Osteoblast (primary cell): ENCODE data around the gene SPATA21. TPM values are rescaled to one million over a fixed set of nuclear protein-coding genes. Genes with fewer than 3 reads are reported as not detected.
"Not testable (repeated sequence)": the region's sequence is repeated elsewhere in the genome, so short reads cannot be mapped to it uniquely, and the experiment has no call there.

Experiments
- DNase-seq: peaks from one replicate; pipeline ENCODE4 v3.0.0; 2011; ENCODE audit warnings: low spot score, mixed read lengths; ENCODE audit not compliant: insufficient read length; ENCODE audit errors: missing footprints
- H2AFZ ChIP-seq: 2 replicates; pipeline ENCODE4 v1.6.0; 2011; ENCODE audit warnings: mild to moderate bottlenecking, low read length
- H3K27ac ChIP-seq: 2 replicates; pipeline ENCODE4 v1.5.1; 2011; ENCODE audit warnings: mild to moderate bottlenecking, low read depth, low read length, moderate library complexity
- H3K27me3 ChIP-seq: 2 replicates; pipeline ENCODE4 v1.6.0; 2012; ENCODE audit warnings: mild to moderate bottlenecking, control low read depth, inconsistent platforms, low read length, moderate library complexity; ENCODE audit not compliant: insufficient read depth
- H3K36me3 ChIP-seq: 2 replicates; pipeline ENCODE4 v1.5.1; 2011; ENCODE audit warnings: mild to moderate bottlenecking, low read length, control low read depth, moderate library complexity; ENCODE audit not compliant: insufficient read depth
- H3K4me1 ChIP-seq: 2 replicates; pipeline ENCODE4 v1.5.1; 2011; ENCODE audit warnings: mild to moderate bottlenecking, low read length, control low read depth, moderate library complexity; ENCODE audit not compliant: insufficient read depth
- H3K4me2 ChIP-seq: 2 replicates; pipeline ENCODE4 v1.6.0; 2011; ENCODE audit warnings: mild to moderate bottlenecking, low read length; ENCODE audit not compliant: insufficient read depth
- H3K4me3 ChIP-seq: fragments of 200-600 bp; sonication (generic); 3 replicates; pipeline ENCODE4 v1.5.1; 2012; ENCODE audit warnings: mild to moderate bottlenecking, low read length, inconsistent platforms; ENCODE audit not compliant: insufficient read depth
- H3K79me2 ChIP-seq: 2 replicates; pipeline ENCODE4 v1.6.0; 2012; ENCODE audit warnings: mild to moderate bottlenecking, low read length, control low read depth, inconsistent platforms; ENCODE audit not compliant: insufficient read depth
- H3K9me3 ChIP-seq: 2 replicates; pipeline ENCODE4 v1.5.1; 2011; ENCODE audit warnings: low read depth, low read length, control low read depth
- H4K20me1 ChIP-seq: 2 replicates; pipeline ENCODE4 v1.6.0; 2012; ENCODE audit warnings: mild to moderate bottlenecking, low read length, control low read depth; ENCODE audit not compliant: insufficient read depth
- CTCF ChIP-seq: IDR thresholded peaks from 2 replicates; pipeline ENCODE4 v1.5.1; 2011; ENCODE audit warnings: mild to moderate bottlenecking, low read depth, low read length, moderate library complexity; ENCODE audit errors: extremely low read depth
- total RNA-seq: library from RNA; depleted of rRNA; stranded (reverse); fragments of >200 nt; gene quantifications from 2 replicates; pipeline ENCODE4 v1.2.3, GENCODE V29; 2012

The SPATA21 gene
- total RNA-seq, 1 donor = not detected

DNA sequence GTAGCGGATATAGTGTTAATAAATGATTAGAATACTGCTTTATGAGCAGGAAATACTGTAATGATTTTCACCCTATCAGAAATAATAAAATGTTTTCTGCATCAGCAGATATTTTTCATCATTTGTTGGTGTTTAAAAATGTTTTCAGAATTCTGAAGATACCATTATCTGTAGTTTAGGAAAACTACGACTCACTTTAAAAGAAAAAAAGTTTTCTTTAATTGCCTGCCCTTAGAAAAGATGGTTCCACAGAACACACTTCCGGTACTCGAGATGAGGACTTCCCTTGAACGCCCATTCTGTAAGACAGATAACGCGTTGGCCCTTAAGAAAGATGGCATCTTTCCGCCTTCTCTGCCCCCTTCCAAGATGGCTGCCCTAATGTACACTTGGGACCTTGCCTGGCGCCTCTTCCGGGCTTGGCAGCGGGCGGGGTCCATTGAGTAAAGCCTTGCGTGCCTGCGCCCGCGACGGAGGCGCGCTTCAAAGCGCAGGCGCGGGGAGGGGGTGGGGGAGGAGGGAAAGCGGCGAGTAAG, 70.4 kb downstream of the SPATA21 start, which contains the start of gene SZRD1:
SZRD1 (plus strand) TSS at position 521 of the 536 bp plus-strand sequence. CDS start 16 bp downstream, outside the sequence.
- Histone ChIP-seq H3K36me3 (peaks cover 6% of the 10 kb centered on the region), H3K4me2 (peak within 1 kb of the TSS; percentile 93), H3K9me3 (no peaks in the 10 kb centered on the region), H2AFZ (peak within 1 kb of the TSS; percentile 92), H3K27me3 (no peaks in the 10 kb centered on the region), H3K4me3 (peak within 1 kb of the TSS; percentile 98), H4K20me1 (peaks cover 30% of the 10 kb centered on the region), H3K27ac (peak within 1 kb of the TSS; percentile 97), H3K79me2 (peaks cover 42% of the 10 kb centered on the region), H3K4me1 (peaks cover 19% of the 10 kb centered on the region)
- DNase-seq = peak; percentile 94
- no peak for TF ChIP-seq CTCF

GRCh38 chr1:16365146-16365498, 72.1 kb downstream of the SPATA21 start:
- H3K27me3 ChIP-seq, DNase-seq, H3K36me3 ChIP-seq, H3K4me2 ChIP-seq, H3K9me3 ChIP-seq, H3K4me3 ChIP-seq, H3K27ac ChIP-seq, H2AFZ ChIP-seq: not testable (repeated sequence)
- Histone ChIP-seq H4K20me1 (peaks cover 24% of the 10 kb centered on the region), H3K4me1 (peaks cover 17% of the 10 kb centered on the region), H3K79me2 (peaks cover 27% of the 10 kb centered on the region)

GRCh38 chr1:16356867-16357266, 80.4 kb downstream of the SPATA21 start:
- no peak overlapping the region for H2AFZ ChIP-seq
- no peak for TF ChIP-seq CTCF
- H3K9me3 ChIP-seq = no peaks in the 10 kb centered on the region
- H3K27ac ChIP-seq = no peak overlapping the region
- no peak overlapping the region for H3K4me3 ChIP-seq
- peaks cover 4% of the 10 kb centered on the region for H3K79me2 ChIP-seq
- no peaks in the 10 kb centered on the region for H3K27me3 ChIP-seq
- H3K4me1 ChIP-seq = peaks cover 3% of the 10 kb centered on the region
- H4K20me1 ChIP-seq = no peaks in the 10 kb centered on the region
- H3K36me3 ChIP-seq = no peaks in the 10 kb centered on the region
- no peak overlapping the region for H3K4me2 ChIP-seq
- DNase-seq = no peak

DNA sequence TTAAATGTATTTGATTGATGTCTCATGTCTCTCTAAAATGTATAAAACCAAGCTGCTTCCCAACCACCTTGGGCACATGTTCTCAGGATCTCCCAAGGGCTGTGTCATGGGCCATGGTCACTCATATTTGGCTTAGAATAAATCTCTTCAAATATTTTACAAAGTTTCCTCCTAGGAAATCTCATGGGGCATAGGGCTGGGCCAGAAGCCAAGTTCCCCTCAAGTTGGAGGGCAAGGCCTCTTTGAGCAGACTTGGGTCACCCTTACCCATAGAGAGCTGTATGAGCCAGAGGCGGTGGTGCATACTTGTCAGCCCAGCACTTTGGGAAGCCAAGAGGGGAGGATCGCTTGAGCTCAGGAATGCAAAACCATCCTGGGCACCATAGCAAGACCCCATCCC, 82.6 kb downstream of the SPATA21 start:
- no peak overlapping the region for H2AFZ ChIP-seq
- H3K4me1 ChIP-seq = peaks cover 18% of the 10 kb centered on the region
- H4K20me1 ChIP-seq = peaks cover 17% of the 10 kb centered on the region
- H3K79me2 ChIP-seq = peaks cover 25% of the 10 kb centered on the region
- H3K4me3 ChIP-seq = no peak overlapping the region
- no peak for TF ChIP-seq CTCF
- no peaks in the 10 kb centered on the region for H3K36me3 ChIP-seq
- H3K9me3 ChIP-seq = no peaks in the 10 kb centered on the region
- no peak for DNase-seq
- no peak overlapping the region for H3K4me2 ChIP-seq
- H3K27me3 ChIP-seq = no peaks in the 10 kb centered on the region
- H3K27ac ChIP-seq = no peak overlapping the region
